ENCODE data around the gene PCYT2.
"Not testable (repeated sequence)": the region's sequence is repeated elsewhere in the genome, so short reads cannot be mapped to it uniquely, and the experiment has no call there.

PCYT2 gene

GRCh38 chr17:81924557-81925532 lies 13.6 kb upstream of the PCYT2 start:
- Mint-ChIP-seq H3K27ac (peak overlapping the region; percentile 9), H3K4me3 (peak overlapping the region; percentile 67), H3K27me3 (ENCODE audit: low read depth) (no peaks in the 10 kb centered on the region), H3K36me3 (ENCODE audit: low read depth) (no peaks in the 10 kb centered on the region), H3K9me3 (no peaks in the 10 kb centered on the region), H3K4me1 (ENCODE audit: low read depth) (peaks cover 20% of the 10 kb centered on the region)

GRCh38 chr17:81923302-81924260 lies 12.4 kb upstream of the PCYT2 start:
- H3K4me3 Mint-ChIP-seq, result no peak overlapping the region
- peak overlapping the region; percentile 62 for H3K27ac Mint-ChIP-seq
- no peaks in the 10 kb centered on the region for H3K36me3 Mint-ChIP-seq (ENCODE audit: low read depth)
- H3K9me3 Mint-ChIP-seq, result no peaks in the 10 kb centered on the region
- peaks cover 20% of the 10 kb centered on the region for H3K4me1 Mint-ChIP-seq (ENCODE audit: low read depth)
- no peaks in the 10 kb centered on the region for H3K27me3 Mint-ChIP-seq (ENCODE audit: low read depth)

- Mint-ChIP-seq H3K9me3 (no peaks in the 10 kb centered on the region), H3K27ac (no peak overlapping the region), H3K4me1 (ENCODE audit: low read depth) (peaks cover 22% of the 10 kb centered on the region), H3K4me3 (no peak overlapping the region), H3K27me3 (ENCODE audit: low read depth) (no peaks in the 10 kb centered on the region), H3K36me3 (ENCODE audit: low read depth) (no peaks in the 10 kb centered on the region)
Observed at GRCh38 chr17:81922566-81923301, 11.5 kb upstream of the PCYT2 start.

GRCh38 chr17:81921996-81922565 lies 10.9 kb upstream of the PCYT2 start:
- H3K36me3 Mint-ChIP-seq (ENCODE audit: low read depth), result peaks cover 3% of the 10 kb centered on the region

DNA sequence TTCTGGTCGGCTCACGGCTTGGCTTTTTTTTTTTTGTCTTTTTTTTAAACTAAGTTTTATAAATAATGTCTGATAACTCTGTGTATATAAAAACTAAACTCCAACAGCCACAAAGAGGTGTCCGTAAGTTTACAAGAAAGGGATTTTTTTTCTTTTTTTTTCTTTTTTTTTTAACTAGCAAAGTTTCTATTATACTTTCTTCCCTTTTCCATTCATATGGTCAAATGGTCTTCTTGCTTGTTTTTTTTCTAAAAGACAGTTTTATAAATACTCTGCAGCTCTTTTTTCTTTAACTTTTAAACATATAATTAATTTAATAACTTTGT lies 10.3 kb upstream of the PCYT2 start:
- Mint-ChIP-seq H3K36me3 (ENCODE audit: low read depth) (peaks cover 7% of the 10 kb centered on the region), H3K9me3 (no peaks in the 10 kb centered on the region), H3K27me3 (ENCODE audit: low read depth) (no peaks in the 10 kb centered on the region), H3K4me3 (no peak overlapping the region), H3K27ac (no peak overlapping the region), H3K4me1 (ENCODE audit: low read depth) (peaks cover 29% of the 10 kb centered on the region)

More at GRCh38 chr17:81921996-81922565, 10.9 kb upstream of the PCYT2 start:
- H3K9me3 Mint-ChIP-seq, result no peaks in the 10 kb centered on the region
- H3K27ac Mint-ChIP-seq, result no peak overlapping the region
- peaks cover 25% of the 10 kb centered on the region for H3K4me1 Mint-ChIP-seq (ENCODE audit: low read depth)
- no peaks in the 10 kb centered on the region for H3K27me3 Mint-ChIP-seq (ENCODE audit: low read depth)
- H3K4me3 Mint-ChIP-seq, result no peak overlapping the region

GRCh38 chr17:81920612-81921536 lies 9.7 kb upstream of the PCYT2 start:
- Mint-ChIP-seq H3K4me1 (ENCODE audit: low read depth) (peaks cover 24% of the 10 kb centered on the region), H3K9me3 (no peaks in the 10 kb centered on the region), H3K27ac (peak overlapping the region; percentile 16), H3K36me3 (ENCODE audit: low read depth) (peaks cover 9% of the 10 kb centered on the region), H3K27me3 (ENCODE audit: low read depth) (no peaks in the 10 kb centered on the region), H3K4me3 (no peak overlapping the region)

DNA sequence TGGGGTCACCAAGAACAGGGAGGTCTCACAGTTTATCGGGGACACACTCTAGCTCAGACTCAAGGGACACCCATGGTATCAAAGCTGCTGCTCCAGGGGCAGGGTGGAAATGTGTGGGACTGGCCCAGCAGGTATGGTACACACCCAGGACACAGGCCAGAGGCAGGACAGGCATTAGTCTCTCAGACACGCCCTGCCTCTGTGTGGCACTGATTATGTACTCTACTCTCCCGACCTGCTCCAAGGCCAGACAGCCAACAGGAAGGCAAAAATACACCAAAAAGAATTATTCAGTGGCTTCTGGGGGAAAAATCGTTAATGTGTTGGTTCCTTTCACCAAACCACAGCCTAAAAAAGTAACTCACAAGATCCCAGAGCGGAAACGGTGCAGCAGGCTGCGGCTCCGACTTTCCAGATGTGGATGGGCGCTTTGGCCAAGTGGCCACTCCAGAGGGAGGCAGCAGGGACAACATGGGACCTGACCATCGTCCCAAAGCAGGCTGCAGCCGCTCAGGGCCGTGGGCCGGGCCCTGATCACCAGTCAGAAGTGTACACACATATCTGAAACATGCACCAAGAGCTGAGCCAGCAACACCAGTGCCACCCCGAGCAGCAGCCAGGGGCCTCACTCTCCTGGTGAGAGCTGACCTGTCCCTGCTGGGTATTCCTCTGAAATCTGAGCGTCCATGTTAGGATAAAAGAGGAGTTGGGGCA lies 7.8 kb upstream of the PCYT2 start:
- H3K9me3 Mint-ChIP-seq, result no peaks in the 10 kb centered on the region
- peaks cover 13% of the 10 kb centered on the region for H3K36me3 Mint-ChIP-seq (ENCODE audit: low read depth)
- H3K27me3 Mint-ChIP-seq (ENCODE audit: low read depth), result no peaks in the 10 kb centered on the region
- H3K4me3 Mint-ChIP-seq, result no peak overlapping the region
- H3K27ac Mint-ChIP-seq, result peak overlapping the region; percentile 86
- peaks cover 19% of the 10 kb centered on the region for H3K4me1 Mint-ChIP-seq (ENCODE audit: low read depth)

DNA sequence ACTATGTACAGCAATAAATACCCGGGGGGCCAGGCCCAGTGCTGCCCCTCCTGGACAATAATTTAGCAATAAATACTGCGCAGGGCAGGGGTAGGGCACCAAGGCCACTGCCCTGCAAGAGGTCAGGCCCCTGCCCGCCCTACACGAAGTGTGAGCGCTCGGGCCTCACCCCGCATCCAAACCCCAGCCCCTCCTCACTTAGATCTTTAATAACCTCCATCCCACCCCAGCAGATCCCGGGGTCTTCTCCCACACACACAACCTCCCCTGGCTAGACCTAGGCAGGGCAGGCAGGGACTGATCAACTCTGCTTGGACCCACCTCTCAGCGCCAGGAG lies 7.1 kb upstream of the PCYT2 start:
- Mint-ChIP-seq H3K27ac (peak overlapping the region; percentile 86), H3K36me3 (ENCODE audit: low read depth) (peaks cover 16% of the 10 kb centered on the region), H3K4me1 (ENCODE audit: low read depth) (peaks cover 18% of the 10 kb centered on the region), H3K4me3 (peak overlapping the region; percentile 92)
- H3K9me3 Mint-ChIP-seq; H3K27me3 Mint-ChIP-seq (ENCODE audit: low read depth): not testable (repeated sequence)

- peak within 1 kb of the TSS; percentile 92 for H3K4me3 Mint-ChIP-seq
- peaks cover 21% of the 10 kb centered on the region for H3K36me3 Mint-ChIP-seq (ENCODE audit: low read depth)
- peak within 1 kb of the TSS; percentile 86 for H3K27ac Mint-ChIP-seq
- H3K4me1 Mint-ChIP-seq (ENCODE audit: low read depth), result peaks cover 22% of the 10 kb centered on the region
- no peaks in the 10 kb centered on the region for H3K9me3 Mint-ChIP-seq
- H3K27me3 Mint-ChIP-seq (ENCODE audit: low read depth), result no peaks in the 10 kb centered on the region
Observed at GRCh38 chr17:81917565-81918332, 6.5 kb upstream of the PCYT2 start, which contains the start of gene SIRT7. SIRT7 (minus strand) TSS chr17:81918176; CDS start chr17:81918131, 45 bp downstream.

DNA sequence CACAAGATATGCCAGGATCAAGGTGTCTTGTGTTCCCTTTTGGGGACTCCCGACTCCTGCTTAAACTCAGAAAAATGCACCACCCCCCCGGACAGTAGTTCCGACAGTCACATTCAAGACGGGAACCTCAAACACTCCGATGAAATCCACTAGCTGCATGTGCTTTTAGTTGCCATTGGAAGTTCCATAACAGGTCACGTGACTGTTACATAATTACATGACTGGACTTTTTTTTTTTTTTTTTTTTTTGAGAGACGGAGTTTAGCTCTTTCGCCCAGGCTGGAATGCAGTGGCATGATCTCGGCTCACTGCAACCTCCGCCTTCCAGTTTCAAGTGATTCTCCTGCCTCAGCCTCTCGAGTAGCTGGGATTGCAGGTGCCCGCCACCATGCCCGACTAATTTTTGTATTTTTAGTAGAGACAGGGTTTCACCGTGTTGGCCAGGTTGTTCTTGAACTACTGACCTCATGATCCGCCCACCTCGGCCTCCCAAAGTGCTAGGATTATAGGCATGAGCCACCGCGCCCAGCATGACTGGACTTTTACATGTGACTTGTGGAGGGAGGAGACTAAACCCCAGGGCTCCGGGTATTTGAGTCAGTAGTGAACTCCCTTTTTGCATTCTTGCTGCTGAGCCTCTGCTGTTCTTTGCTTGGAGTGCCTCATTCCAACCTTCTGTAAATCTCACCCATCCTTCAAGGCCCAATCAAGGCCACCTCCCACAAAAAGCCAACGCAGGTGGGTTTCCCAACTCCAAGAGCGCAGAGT lies 5.2 kb upstream of the PCYT2 start:
- Mint-ChIP-seq H3K9me3 (no peaks in the 10 kb centered on the region), H3K36me3 (ENCODE audit: low read depth) (peaks cover 23% of the 10 kb centered on the region), H3K27me3 (ENCODE audit: low read depth) (no peaks in the 10 kb centered on the region), H3K4me1 (ENCODE audit: low read depth) (peaks cover 26% of the 10 kb centered on the region), H3K27ac (peak overlapping the region; percentile 56), H3K4me3 (peak overlapping the region; percentile 89)

- no peak overlapping the region for H3K27ac Mint-ChIP-seq
- no peaks in the 10 kb centered on the region for H3K9me3 Mint-ChIP-seq
- no peak overlapping the region for H3K4me3 Mint-ChIP-seq
- H3K36me3 Mint-ChIP-seq (ENCODE audit: low read depth), result peaks cover 23% of the 10 kb centered on the region
- H3K4me1 Mint-ChIP-seq (ENCODE audit: low read depth), result peaks cover 22% of the 10 kb centered on the region
- H3K27me3 Mint-ChIP-seq (ENCODE audit: low read depth), result no peaks in the 10 kb centered on the region
Observed at GRCh38 chr17:81915331-81915730, 4.1 kb upstream of the PCYT2 start.
